NCI-H510A (cell line): ENCODE measurements around the gene SOCS4.

ENCODE experiments used
- DNase-seq: peaks from one replicate; lab custom pipeline; 2025; lab: John Stamatoyannopoulos, UW

SOCS4 gene

GRCh38 chr14:55088356-55088755 lies 61.3 kb downstream of the SOCS4 start:
- DNase-seq: no peak

- DNase-seq: no peak
Measured at GRCh38 chr14:55092341-55092740, 65.3 kb downstream of the SOCS4 start.

GRCh38 chr14:55094292-55095157 lies 67.5 kb downstream of the SOCS4 start:
- DNase-seq: no peak

- no peak for DNase-seq
Measured at GRCh38 chr14:55097881-55098560, 71.0 kb downstream of the SOCS4 start.

- DNase-seq: no peak
Measured at GRCh38 chr14:55098561-55098898, 71.5 kb downstream of the SOCS4 start.
